NCI-H1417 treated with DMSO at 0.1 percent for 48 hours (cell line): ENCODE results near the gene CCNL1.

ENCODE experiments used
- DNase-seq: peaks from one replicate; lab custom pipeline; 2025; lab: John Stamatoyannopoulos, UW

The CCNL1 gene

DNA sequence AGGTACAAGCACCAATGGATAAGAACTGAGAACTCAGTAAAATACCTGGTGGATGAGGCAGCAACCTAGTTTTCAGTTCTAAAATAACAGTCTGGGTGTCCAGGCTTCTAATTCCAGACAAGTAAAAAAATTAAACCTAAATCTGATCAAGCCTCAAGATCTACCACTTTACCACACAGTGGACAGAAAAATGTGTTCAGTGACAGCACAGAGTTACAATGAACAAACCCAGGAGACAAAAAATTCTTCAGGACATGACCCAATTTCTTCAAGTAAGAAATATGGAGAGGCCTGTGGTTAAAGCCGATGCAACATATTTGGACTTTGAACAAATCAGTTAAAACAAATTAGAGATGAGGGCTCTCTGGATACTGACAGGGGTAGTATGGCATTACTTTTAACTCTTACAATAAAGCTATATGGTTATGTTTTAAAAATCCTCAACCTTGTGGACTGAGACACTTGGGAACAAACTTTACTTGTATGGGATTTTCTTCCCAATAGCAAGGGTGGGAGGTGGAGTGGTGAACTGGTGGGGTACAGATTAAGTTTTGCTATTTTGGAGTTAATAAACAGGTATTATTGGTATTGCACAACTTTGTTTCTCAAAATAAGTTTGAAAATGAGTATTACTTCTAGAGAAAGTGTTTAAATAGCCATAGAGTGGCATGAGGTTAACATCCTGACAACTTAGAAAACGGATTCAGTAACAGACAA lies 14.2 kb downstream of the CCNL1 start:
- DNase-seq: no peak

DNA sequence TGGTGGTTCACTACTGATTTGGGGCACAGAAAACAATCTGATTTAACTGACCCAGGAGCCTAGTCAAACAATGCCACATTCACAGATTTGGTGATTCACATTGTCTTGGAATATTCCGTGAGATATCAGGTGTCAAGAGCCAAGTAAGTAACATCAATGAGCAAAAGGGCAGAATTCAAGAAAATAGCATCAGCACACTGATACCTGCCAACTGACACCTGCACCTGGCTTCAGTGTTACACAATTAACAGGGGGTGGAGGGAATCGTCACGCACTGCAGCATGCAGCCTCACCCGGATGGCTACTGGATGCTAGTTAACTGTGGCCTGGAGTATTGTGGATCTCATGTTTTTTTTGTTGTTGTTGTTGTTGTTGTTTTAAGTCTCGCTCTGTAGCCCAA lies 17.6 kb downstream of the CCNL1 start:
- peak; percentile 27 for DNase-seq

DNA sequence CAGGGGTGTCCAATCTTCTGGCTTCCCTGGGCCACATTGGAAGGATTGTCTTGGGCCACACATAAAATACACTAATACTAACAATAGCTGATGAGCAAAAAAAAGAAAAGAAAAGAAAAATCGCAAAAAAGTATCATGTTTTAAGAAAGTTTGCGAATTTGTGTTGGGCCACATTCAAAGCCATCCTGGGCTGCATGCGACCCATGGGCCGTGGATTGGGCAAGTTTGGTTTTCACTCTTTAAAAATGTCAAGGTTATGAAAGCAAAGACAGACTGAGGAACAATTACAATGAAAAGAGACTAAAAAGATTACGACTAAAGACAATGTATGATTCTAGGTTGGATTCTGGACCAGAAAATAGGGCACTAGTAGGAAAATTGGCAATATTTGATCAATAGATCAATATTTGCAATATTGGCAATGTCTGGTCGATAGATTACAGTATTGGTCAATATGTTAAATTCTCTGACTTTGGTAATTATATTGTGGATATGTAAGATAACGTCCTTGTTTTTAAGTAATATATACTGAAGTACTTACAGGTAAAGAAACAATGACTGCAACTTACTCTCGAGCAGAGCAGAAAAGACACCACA lies 19.9 kb downstream of the CCNL1 start:
- no peak for DNase-seq

DNA sequence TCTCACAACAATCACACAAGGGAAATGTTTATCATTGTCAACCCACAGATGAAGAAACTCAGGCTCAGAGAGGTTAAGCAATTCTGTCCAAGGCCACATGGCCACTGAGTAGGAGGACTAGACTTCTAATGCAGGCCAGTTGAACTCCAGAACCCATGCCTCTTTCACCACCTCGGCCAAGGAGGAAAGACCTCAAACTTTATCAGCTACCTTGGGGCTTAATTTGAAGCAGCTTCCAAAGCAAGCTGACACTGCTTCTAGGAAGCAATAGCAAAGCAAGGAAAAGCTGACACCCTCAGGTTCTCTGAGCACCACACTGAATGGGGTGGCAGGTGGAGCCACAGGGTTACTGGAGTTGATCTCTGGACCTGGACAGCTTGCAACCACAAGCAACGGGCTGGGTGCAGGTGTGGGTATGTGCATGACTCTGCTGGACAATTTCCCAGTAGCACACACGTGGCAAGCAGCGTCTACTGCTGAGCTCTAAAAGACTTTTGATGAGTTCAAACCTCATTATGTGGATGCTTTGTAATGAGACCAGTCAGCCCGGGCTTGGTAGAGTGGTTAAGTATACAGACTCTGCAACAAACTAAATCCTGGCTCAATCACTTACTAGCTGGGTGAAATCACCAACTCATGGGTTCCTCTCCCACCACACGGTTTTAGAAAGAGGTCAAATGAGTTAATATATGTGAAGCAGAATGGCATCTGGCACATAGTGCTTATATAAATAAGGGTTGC lies 23.1 kb downstream of the CCNL1 start:
- no peak for DNase-seq

DNA sequence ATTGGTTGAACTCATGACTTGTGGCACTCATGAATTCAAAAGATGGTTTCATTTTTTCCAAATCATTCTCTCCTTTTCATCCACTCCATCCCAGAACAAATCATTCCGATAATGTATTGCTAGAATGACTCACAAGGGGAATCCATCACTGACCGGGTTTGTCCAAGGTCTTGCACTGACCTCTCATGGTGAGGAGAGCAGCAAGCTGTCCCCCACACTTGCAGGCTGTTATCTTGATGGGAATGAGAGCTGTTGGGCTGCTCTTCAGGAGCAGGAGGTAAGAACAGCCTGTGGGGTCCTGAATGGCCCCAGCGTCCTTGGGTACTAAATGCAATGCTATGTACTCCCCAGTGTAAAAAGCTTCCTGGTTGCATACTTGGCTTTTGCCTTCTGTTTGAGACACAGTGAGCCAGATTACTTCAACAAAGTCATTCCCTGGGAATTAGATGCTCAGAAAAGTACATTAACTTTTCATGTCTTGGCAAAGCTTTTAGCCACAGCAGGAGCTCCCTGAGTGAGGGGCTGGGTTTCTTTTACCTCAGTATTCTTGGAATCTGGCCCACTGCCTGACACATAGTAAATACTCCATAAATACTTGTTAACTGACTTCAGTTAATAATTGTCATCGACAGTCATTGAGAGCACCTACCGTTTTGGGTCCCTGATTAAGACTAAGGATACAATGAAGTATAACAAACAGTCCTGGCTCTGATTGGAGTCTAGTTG lies 24.1 kb downstream of the CCNL1 start:
- DNase-seq: no peak

DNA sequence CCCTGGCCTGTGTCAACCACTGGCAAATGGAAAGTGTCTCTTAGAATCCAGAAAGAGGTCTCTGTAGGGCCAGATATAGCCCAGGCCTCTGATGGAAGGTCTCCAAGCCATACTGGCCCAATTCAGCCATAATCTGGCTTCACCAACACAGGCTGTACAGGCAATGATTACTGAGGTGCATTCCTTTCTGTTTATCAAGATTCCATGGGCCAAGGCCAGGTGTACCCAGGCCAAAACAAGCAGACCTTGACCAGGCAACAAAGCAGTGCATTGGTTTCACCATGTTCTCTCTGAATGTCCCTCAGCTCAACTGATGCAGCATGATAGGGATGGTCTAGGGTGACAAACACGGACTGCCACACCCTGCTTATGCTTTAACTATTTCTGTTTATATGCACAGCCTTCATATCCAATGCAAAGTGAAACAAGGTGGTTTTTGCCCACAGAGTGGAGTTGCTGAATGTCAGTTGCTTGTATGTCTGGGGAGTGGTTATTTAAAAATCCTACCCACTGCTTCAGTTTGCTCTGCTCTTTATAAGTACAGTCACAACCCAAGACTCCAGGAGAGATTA lies 25.2 kb downstream of the CCNL1 start:
- DNase-seq: no peak

DNA sequence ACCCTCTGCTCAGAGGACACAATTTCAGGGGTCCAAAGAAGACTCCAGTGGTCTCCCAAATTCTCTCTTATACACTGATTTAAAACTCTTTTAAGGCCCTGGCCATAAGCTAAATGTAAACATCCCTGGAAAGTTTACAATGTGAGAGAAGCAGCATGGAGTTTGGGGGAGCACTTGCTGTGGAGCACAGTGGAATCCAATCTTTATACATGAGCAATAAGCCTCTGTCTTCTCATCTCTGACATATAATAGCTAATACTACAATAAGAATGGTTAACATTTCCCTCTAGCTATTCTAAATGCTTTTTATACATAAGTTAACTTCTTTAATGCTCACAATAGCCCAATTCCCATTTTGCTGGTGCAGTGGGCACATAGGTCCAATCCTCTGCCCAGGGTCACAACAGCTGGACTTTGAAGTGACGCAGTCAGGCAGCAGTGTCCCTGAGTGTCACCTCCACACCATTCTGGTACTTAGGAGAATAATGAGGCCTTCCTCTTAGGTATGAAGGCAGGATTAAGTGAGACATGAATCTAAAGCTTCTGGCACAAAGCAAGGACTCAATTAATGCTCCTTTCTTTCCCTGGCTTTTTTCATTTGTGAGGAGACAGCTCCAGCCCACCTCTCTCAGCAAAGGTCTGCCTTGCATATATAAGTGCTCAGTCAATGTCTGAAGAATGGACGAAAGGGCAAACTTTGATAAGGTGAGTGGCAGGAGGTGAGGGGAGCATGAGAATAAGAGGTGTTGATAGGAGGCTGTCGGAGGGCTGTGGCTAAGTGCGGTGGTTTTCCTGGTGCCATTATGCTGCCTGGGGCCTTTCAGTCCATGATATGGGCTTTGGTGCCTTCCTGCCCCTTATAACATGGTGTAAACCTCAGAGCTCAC lies 26.3 kb downstream of the CCNL1 start:
- DNase-seq: no peak

DNA sequence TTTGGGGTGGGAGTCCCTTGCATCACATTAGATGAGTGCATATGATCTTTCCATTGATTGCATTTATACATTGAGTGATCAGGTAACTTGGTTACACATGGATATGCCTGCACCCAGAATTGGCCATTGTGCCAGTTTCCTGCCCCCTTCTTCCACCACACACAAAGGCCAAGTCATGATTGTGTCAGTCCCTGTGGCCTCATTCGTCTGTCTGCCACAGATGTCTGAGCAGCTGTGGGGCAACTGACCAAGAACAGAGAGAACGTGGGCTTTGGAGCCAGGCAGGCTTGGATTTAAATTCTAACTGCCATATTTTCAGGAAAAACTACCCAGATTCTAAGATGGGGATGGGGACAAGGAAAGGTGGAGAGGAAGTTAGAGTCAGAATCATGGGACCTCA lies 27.0 kb downstream of the CCNL1 start:
- DNase-seq: no peak

DNA sequence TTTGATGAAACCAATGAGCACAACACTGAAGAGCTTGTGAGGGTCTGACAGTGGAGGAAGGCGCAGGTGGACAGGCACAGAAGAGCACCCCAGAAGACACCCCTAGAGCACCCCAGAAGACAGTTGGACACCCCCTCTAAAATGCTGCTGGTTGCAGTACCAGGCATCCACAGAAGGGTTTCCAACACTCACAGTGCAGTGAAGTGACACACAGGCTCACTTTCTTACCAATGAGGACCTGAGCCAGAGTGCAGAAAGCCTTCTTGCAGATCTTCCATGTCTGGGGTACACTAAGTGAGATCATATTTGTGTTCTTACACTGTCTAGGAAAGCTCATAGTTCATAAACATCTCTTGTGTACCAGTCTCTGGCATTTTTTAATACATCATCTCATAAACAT lies 27.6 kb downstream of the CCNL1 start:
- no peak for DNase-seq

DNA sequence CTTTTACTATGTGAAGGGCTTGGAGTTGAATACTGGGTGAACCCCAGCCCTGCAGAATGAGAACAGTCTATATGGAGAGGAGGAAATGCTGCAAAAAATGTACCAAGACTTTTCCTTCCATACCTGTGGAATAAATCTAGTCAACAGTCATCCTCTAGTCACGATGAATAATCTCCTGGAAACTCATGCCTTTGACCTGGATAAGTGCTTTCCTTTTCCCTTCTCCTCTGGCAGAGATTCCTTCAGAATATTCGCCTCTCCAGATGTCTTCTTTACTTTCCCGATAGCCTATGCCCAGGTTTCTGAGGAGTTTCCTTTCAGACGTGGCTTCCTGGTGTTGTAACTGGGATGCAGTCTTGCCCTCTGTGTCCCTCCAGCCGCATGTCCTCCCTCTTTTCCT lies 28.1 kb downstream of the CCNL1 start:
- DNase-seq: no peak

DNA sequence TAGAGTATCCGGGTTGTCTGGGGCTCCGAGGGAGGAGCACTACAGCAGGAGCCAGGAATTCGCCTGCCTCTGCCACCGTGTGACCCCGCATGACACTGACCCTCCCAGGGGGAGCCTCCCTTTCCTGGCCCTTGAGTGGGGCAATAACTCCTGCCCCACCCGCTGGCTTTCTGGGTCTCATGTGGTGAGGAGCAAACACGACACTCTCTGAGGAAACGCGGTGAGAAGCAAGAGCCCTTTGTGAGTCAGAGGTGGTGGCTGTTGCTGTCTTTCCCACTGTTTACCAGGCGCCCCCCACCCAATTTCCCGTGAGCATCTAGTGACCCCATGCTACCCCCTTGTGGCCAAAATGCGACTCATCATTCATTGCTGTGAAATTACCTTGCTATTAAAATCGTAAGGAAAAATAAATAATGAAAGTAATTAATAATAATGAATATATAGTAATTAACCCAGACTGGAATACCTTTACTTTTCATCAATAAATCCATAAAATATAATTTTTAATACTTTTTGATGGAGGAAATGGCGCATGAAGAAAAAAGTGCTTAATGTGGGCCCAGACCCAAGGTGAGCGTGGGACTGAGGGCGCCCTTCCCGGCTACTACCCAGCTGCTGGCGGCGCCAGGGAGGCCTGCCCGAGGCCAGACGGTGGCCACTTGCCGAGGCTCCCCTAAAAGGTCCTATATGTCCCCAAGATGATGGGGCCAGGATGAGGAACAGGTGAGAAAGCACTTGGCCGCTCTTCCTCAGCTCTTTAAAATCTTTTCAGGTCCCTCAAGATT lies 29.3 kb downstream of the CCNL1 start:
- DNase-seq: peak; percentile 82

DNA sequence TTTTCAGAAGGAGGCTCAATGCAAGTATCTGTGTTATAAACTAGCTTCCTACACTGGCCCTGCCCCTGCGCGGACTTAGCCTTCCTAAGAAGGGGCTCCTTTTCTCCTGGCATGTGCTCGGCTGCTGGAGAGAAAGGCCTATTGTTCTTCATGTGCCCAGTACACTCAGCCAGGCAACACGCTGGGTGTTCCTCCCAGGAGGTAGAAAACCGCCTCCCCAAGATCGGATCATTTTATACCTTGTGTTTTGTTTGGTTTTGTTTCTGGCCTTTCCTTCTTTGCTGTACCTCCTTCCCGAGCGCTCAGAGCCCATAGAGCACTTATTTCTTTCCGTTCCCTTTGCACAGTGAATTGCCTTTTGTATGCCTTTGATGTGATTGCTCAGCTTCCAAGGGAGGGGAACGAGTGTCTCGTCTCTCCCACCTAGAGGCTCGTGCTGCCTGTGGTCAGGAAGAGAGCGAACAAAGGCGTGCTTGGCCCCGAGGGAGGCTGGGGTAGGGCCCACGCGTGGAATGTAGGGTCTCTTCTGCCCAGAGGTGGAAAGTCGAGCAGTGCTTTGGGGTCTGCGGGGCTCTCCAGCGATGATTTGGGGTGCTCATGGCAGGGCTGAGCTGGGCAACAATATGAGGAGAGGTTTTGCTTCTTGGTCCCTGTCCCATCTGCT lies 30.0 kb downstream of the CCNL1 start:
- peak; percentile 94 for DNase-seq

DNA sequence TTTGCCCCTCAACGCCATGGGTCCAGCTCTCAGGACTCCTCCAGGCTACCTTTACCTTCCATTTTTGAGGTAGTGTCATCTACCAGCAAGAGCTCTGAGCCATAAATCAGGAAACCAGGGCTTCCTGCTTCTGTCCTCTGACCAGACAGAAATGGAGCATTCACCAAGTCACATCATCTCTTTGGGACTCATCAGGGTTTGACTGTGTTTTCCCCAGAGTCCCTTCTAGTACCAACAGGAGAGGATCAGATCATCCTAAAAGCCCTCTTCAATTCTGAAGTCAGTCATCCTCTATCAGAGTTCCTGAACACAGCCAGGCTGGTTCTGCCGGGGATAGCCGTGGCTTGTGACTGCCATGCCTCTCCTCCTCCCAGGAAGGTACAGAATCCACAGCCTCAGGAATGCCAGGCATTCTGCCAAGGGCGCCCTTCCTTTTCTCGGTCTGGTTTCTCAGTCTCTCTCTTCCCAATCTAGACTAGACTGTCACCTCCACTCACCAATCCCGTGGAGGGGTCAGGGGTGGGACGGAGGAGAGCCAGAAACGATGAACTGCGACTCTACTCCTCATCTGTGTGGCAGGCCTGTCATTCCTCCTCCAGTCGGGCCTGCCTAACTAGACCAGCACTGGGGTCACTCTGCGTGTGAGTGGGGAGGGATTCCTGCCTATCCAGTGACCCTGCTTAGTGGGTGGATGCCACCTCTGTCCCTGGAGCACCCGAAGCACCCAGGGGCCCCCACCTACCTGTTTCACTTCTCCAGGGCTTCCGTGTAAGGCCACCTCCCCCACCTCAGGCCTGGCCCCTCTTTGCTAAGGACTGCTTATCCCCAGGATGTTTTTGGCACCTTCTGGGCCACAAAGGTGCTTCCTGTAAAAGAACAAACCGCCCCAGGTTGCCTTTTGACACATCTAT lies 30.9 kb downstream of the CCNL1 start:
- DNase-seq: no peak

DNA sequence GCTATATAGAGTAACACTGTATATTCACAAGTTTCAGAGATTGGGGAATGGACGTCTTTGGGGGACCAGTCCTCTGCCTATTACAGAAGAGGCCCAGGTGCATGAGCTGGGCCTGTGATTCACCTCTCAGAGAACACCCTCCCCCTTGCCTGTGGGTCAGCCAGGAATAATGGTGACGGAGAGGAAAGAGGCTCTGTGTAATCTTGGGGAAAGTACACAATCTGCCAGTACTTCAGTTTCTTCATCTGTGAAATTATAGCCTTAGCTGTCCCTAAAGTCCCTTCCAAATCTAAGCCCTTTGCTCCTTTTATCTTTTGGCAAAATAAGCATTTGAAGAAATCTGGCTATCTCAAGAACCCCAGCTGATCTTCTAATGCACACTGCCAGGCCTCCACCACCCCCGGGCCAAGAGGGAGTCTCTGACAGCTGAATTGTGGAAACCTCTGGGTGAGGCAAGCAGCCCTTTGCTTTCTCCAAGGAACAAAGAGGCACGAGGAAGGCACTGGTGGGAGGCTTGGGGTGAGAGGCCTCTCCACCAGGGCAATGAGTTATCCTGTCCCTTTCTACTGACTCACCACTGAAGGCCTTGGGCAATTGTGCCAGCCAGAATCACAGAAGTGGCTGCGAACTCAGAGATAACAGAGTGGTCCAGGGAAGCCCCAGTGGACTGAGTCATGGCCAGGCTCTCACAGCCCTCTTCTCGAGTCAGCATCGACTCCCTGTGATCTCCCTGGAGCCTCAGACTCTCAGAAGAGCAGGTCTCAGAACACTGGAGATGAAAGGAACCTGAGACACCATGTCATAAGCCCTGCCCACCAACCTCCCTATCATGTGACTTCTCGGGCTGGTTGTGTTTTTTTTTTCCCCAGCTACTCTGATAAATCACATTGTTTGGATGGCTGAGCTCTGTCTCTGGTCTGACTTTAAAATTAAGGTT lies 31.8 kb downstream of the CCNL1 start:
- DNase-seq: no peak

DNA sequence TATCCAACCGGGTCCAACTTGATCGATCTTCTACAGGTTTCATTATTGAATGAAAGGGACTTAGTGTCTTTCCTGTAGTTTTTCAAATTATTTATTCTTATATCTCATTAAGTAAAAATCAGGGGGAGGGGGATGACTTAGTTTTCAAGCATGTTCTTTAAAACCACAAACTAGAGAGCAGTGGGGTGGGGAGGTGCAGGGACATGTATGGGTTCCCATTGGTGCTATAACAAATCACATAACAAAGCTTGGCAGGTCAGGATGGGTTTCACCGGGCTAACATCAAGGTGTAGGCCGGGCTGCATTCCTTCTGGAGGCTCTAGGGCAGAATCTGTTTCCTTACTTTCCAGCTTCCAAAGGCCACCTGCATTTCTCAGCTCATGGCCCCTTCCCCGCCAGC lies 32.7 kb downstream of the CCNL1 start:
- no peak for DNase-seq

DNA sequence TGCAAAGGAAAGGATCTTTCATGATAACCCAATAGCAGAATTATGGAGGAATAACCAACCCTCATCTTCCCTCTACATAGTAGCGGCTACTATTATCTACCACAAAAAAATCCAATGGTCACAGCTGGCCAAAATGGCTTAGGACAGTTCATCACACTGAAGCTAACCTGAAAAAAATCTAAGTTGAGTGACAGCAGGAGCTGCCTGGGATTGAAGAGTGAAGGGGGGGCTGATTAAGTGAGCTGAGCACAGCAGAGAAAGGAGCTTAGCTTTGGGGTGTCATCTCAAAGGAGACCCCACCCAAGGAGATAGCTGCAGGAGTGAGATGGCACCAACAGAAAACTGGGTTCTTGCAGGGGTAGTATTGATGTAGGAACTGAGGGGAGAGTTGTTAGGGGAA lies 33.6 kb downstream of the CCNL1 start:
- DNase-seq: no peak

DNA sequence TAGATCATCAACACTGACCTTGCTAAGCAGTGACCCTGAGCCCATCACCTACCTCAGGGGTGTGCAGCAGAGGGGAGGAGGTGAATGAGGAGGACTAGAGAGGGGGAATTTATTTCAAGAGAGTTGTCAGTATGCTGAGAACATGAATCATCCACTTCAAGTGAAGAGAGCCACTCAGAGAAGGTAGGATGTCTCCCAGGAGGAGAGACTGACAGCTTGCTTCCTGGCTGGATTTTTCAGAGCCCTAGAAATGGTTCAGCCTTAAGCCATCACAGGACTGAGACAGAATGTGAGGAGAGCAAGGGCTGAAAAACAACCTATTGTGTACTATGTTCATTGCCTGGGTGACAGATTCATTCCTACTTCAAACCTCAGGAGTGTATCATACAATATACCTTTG lies 34.8 kb downstream of the CCNL1 start:
- DNase-seq: no peak

DNA sequence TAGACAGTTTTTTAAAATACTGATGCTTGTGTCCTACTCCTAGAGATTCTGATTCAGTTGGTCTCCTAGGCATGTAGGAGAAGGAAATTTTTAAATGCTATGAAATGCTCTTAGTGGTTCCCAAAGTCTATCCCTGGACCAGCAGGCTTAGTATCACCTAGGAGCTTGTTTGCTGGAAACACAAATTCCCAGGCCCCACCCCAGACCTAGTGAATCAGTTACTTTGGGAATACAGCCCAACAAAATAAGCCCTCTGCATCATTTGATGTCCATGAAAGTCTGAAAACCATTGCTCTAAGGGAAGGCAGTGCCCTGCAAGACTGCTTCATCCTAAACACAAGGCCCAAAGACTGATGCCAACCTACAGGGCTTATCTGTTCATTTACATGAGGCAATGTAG lies 36.3 kb downstream of the CCNL1 start:
- DNase-seq: no peak
